Activated T-cell treated with anti-CD3 and anti-CD28 coated beads, Interleukin-2, amount 50 U/mL, for 48 hours (primary cell): ENCODE data around the gene IRX2.

ENCODE experiments used
- DNase-seq, 2 experiments: peaks; one replicate each; pipeline ENCODE4 v3.0.0-alpha.2; 2020

The IRX2 gene

DNA sequence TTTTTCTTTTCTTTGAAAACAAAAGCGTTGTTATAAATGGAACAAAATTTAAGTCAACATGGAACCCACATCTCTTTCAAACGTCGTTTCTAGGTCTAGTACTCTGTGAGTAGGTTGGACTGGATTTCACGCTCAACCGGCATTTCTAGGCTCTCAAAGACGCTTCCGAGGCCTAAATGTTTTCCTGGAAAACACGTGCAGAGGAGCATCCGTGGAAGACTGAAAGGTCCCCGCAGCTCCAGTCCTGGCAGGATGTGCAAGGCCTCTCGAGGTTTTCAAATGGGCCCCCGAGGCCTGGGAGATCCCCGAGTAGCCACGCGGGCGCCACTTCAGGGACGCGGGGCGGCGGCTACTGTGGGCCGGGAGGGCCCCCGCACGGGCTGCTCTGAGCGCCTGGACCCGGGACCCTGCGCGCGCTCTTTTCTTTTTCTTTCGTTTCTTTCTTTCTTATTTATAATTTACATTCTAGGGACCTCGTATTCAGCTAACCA lies 4.2 kb upstream of the IRX2 start:
- DNase-seq = peak in 1 of 2 experiments; percentile 19

DNA sequence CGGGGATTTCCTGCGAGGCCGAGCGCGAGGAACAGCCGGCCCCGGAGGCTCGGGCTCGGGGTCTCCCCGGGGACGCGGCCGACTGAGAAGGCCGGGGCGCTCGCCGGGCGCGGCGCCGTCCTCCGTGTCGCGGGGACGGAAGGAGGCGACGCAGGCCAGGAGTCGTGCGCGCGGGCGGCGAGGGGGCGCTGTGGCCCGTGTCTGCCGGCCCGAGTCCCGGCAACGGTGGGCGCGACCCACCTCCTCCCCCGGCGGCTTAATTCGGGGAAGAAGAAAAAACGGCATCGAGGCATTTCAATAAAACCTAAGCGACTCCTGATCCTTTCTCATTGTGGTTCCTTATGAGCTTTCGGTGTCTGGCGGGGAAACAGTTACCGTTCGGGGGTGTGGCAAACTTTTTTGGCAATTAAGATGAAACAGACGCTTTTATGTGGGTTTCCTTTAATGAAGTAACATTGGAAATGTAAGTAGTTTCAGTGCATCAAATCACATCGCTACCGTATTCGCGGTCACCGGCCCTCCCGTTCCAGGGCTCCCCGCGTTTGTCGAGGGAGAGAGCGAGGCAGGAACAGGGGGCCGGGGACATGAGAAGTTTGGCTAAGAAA lies 3.7 kb upstream of the IRX2 start:
- DNase-seq = peak in 1 of 2 experiments; percentile 19

DNA sequence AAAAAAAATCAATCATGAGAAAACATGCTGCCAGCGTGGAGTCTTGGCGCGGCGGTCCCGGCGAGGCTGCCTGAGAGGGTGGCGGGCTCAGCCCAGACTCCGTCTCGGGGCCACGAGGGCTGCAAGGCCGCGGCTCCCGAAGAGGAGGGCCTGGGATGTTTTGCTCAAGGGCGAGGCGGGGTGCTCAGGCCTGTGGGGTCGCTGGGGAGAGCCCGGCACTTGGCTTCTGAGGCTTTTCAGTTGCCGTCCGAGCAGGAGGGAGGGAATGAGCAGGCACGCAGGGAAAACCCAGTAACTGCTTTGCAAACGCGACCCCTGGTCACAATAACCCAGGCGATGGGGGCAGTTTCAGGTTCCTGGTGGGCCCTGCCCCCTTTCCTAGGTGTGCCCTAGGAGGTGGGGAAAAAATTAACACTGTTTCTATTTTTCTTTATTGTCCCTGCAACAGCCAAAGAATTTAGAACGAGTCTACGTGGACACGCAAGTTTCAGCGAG lies 3.2 kb upstream of the IRX2 start:
- no peak for DNase-seq

DNA sequence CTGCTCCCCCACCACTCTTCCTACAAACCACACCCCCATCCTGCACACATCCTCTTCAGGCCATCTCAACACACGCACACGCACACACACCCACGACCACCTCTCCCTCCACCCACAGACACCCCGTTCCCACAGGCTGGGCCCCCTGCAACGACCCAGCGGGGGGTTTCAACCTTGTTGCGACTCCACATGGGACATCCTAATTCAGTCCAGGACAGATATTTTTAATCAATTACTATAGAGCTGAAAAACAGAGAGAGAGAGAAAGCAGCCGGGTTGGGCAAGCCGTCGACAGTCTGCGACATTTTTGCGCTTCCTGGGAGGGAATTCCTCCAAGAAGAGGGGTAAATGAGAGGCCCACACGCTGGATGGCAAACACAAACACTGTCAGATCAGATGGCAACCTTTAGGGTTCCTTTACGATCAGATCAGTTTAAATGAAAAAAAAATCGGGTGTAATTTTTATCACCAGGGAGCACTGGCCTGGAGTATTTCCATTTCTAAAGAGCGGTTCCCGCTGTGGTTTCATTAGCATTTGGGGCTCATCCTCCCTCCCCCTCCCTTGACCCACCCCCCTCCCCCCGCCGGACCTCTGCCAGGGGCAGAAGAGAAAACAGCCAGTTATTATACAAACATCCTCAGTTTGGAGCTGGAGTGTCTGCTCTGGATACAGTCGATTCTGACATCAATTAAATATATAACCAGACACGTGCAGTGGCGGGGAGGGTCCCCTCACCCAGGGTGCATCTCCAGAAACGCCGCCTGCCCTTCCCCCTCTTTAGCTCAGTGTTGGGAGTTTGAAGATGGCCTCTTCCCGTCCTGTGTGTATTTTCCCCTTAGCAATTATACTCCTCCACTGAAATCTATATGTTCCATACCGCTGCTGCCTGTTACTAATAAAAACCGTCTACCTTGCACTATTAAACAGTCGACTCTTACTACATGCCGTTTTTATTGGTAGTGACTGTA lies 2.3 kb upstream of the IRX2 start:
- DNase-seq = no peak

DNA sequence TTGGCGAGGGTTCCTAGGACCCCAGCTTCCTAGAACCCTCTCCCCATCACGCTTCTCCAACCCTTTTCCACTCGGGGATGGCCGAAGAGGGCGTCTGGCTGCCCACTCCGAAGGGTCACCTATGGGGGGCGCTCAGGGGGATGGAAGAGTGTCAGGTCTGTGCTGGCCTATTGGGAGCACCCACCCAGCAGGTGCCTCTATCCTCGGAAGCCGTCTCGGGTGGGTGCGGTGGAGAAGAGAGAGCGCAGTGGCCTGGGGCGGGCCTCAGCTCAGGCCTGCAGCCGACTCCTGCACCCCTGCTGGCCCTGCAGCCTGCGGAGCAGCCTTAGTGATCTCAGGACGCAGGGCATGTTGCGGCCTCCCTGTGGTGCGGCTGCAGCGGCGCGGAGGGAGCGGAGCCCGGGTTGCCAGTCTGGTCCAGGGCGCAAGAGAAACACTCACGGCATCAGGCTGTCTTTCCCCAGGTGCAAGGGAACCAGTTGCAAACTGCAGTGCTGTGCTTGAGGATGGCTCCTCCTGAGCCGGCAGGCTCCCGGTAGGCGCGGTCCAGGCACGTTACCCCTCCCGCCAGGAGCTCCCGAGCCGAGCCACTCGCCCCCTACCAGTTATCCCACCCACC lies 1.5 kb upstream of the IRX2 start:
- DNase-seq = peak in 1 of 2 experiments; percentile 21

DNA sequence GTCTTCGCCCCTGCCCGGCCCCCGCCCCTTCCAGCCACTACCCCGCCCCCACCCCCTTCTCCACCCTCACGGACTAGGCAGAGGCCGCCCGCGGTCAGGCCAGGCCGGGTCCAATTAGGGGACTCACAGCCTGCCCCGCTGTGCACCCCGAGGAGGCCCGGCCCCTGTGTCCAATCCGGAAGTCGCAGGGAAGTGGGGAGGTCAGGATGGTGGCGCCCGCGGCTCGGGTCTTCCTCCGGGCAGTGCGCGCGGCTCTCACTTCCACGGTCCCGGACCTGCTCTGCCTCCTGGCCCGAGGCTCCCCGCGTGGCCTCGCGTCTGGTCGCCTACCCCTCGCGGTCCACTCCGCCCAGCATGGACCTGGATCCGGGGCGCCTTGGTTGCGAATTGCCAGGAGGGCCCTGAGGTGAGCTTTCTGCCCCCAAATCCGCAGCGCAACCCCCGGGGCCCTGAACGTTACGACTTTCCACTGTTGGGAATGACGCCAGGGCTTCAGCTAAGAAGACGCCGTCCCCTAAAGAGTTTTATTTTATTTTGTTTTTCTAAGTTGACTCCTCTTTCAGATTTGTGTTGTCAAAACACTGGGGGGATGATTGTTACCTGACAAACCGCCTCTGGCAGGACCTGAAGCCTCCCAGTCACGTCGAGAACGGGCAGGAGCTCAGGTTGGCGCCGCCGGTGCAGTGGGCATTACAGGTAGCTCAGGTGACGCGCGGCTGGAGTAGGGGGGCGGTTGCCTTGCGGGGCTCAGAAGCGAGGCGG lies 763 bp upstream of the IRX2 start:
- peak in 1 of 2 experiments; percentile 19 for DNase-seq

DNA sequence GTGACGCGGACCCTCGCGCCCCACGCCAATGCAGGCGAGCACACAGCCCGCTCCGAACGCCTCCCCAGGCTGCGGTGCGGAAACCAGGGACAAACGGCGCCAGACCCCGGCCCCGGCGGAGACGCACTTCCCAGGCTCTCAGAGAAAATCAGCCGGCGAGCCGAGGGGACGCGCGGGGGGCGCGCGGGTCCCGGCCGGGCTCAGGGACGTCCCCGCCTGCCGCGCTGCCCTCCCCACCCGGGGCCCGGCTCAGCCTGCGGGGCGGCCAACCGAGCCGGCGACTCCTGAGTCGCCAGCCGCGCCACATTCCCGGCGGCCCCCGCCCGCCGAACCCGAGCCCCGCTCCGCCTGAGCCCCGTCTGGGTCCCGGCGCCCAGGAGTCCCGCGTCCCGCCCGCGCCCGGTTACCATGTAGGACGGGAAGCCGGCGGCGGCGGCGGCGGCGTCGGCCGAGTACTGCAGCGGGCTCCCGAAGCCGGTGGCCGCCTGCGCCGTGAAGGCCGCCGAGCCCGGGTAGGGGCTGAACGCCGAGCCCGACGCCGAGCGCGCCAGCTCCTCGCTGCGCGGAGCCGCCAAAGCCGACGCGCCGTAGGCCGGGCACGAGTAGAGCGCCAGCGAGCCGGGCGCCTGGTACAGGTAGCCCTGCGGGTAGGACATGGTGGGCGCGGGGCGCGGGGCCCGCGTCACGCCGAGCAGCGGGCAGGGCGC lies 566 bp downstream of the IRX2 start:
- peak in 1 of 2 experiments; percentile 25 for DNase-seq

DNA sequence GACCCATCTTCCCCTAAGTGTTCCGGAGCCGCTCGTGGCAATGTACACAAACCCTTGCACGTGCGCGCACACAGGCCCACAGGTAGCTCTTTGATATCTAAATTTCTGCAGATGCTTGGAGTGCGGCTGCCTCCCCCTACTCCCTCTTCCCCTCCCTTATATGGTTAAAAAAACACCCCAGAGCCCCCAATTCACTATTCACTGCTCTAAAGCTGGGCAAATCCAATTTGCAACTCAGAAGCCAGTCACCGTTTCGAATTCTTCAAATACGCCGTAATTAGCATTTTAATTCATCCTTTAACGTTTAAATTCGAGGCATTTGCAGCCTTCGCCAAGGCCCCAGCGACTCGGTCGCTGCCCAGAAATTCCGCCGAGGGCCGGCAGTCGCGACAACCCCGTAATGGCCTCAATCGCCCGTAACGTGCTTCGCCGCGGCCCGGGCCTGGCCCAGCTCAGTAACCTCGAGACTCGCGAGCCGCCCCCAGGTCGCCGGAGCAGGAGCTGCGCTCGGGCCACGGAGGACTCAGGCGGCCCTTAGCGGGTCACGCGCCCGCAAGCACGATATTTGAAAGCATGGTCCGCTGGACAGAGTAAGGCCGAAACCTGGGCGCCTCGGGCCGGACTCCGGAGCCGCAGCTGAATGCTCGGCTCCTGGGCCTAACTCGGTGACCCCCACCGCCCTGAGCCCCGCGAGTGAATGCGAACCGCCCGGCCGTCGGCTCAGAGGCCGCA lies 1.3 kb downstream of the IRX2 start:
- DNase-seq = peak in 1 of 2 experiments; percentile 30

DNA sequence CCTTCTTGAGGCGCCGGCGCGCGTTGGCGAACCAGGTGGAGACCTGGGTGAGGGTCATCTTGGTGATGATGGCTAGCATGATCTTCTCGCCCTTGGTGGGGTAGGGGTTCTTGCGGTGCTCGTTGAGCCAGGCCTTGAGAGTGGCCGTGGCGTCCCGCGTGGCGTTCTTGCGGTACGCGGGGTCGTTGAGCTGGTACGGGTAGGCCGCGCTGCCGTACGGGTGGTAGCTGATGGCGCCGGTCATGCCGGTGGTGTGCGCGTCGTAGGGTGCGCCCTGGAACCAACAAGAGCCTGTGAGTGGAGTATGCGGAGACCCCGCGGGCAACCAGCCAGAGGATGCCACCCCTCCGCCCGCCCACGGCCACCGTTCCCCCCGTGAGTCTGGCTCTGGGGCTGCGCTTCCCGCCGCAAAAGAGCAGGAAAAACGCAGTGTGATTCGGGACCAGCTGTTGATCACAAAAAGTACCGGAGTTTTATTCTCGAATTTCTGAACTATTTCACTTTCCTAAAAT lies 1.9 kb downstream of the IRX2 start:
- peak in 1 of 2 experiments; percentile 16 for DNase-seq

DNA sequence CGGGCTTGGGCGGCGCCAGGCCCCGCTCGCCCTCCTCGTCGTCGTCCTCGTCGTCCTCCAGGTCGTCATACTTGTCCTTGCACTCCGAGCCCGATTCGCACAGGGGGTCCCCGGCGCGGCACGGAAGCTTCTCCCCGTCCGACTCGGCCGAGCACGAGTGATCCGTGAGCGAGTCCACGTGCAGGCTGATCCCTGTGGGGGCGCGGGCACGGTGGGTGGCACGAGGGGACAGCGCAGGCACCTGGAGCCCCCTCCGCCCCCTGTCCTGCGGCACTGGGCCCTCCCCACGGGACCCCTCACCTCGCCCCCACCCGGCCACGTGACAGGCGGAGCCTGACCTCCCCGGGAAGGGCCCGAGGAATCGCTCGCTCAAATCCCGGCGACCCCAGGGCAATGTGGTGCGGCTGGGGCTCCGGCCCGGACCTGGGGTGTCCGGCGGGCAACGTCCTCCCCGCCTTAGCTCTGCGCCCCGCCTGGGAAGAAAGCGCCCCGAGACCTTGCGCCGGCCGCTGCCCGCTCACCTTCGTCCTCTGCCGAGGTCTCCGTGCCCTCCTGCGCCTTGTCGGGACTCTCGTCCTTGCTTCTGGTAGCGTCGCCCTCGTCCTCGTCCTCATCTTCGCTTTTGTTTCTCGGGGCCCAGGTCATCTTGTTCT lies 2.5 kb downstream of the IRX2 start:
- no peak for DNase-seq

DNA sequence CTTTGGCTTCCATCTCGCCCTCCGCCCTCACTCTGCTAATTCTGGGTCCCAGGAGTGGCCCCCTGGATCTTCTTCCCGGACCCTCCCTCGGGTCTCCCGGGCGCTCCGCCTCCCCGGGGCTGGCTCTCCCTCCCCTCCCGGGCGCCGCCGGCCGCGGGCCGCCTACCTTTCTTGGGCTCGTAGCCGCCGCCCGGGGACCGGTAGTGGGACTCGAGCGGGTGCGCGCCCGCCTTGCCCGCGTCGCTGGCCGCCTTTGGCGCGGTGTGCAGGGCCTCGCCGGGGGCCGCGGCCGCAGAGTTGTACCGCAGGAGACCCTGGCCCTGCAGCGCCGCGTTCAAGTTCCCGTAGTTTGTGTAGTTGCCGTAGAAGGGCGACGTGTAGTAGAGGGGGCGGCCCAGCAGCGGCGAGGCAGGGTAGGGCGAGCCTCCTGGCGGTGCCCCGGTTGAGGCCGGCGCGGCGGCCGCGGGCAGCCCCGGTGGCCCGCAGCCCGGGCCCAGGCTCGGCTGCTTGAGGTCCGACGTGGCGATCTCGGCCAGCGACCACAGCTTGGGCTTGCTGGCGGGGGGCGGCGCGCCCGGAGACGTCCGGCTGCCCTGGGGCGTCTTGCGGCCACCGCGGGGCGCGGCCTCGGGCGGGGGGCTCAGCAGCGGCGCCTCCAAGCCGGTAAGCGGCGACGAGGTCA lies 3.2 kb downstream of the IRX2 start:
- DNase-seq = no peak

DNA sequence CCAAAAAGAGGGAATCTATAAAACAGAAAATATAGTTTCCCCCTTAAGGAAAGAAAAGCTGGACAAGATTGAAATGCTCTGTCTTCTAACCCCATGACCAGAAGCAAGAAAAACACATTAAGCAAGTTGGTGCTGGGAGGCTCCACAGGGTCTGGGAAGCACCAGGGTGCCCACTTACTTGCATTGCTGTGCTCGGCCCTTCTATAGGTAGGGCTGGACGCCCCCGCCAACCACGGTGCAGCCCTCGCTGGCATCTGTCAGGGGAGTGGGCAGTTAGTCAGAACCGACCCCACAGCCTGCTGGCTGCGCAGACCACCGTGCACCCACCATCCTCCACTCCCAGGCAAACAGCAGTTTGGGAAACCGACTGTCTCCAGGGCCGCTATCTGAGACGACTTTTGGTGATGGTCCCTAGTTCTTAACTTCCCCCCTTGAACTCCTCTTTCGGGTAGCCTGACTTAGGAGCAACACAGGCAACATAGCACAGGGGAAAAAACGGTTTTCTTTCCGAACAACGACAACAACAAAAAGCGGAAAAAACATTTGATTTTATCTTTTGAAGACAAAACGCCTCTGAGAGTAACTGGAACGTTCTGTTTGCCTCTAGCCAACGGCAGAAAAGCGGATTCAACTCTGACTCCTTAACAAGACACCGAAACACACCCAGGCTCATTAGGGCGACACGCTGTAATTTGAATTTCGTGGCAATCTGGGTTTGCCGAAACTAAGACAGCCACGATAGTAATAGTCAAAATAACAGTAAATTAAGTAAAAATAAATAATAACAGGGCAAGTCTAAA lies 3.9 kb downstream of the IRX2 start:
- no peak for DNase-seq

DNA sequence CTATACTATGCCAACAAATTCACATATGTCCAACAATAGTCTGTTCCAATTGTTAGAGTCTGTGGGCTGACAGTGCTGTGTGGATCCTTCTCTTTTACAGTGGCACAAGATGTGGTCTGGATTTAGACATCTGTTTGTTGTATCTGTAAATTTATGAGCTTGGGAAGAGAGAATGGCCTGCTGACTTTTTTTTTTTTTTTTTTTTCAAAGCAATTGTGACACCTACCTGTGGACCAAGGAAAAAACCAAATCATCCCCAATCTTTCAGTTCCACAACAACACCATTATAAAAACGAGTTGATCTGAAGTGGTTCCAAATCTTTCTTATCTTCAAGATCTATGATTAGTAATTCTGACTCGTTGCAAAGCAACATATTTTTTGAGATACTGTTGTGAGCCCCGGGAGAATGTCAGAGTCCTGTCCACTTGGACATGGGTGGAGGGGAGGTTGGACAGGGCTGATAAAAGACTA lies 4.9 kb downstream of the IRX2 start:
- DNase-seq = no peak

DNA sequence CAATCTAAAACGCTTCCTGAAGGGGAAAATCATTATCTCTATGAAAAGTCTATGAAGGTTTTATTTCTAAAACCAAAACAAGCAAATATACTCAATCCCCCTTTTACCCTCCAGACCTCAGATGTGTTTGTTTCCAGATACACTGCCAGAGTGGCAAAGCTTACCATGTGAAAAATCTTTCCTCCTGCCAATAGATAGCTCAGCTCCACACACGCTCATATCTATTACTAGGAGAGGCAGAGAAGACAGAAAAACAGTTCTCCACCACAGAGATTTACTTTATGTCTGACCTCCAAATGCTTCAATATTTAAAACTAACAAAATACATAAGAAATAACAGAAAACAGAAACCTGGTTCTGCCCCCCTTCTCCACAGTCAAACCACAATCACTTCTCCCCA lies 7.0 kb downstream of the IRX2 start:
- DNase-seq = no peak

DNA sequence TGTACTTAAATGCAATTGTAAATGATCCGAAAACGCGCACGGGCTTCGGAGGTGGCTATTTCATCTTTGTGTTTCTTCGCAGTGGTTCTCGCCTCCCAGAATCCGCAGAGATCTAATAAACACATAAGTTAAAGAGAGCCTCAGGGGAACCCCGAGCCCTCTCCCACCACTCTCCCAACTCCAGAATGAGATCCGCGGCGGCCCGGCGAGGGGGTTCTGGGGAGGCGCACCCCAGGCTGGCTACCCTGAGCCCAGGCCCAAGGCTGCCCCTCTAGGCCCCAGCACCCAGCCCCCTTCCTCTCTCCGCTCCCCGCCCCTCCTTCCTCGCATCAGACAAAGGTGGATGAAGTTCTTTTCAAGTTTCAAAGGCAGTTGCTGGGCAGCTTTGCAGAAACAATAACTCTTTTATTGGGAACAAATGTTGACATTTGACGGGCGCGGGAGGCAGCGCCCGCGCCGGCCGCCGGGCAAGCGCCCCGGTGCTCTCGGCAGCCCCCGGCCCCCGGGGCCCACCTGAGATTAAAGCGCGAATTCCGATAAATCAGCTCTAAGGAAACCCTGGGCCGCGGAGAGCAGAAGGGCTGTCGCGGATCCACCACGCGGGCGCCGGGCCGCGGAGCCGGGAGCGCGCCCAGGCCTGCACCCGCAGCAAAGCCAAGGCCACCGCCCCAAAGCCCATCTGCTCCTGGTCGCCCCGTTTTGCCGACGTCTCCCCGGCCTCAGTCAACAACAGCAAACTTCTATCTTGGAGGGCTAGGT lies 8.4 kb downstream of the IRX2 start:
- DNase-seq = no peak

DNA sequence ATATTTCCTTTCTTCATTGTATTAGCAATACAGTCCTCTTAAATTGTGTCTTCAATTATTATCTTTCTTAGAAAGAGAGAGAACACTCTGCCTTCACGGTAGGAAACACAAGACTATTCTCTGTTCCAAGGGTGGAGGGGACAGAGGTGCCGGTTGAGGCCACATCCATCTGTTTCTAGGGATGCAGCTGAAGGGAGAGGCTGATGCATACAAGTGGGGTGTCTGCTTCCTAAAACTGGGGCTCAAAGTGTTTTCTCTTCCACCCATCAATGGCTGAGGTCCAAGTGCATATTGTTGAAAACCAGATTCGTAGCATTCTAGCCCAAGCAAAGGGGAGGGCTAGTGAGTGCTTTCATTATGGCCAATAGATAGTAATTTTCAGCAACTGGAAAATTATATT lies 9.5 kb downstream of the IRX2 start:
- DNase-seq = no peak

DNA sequence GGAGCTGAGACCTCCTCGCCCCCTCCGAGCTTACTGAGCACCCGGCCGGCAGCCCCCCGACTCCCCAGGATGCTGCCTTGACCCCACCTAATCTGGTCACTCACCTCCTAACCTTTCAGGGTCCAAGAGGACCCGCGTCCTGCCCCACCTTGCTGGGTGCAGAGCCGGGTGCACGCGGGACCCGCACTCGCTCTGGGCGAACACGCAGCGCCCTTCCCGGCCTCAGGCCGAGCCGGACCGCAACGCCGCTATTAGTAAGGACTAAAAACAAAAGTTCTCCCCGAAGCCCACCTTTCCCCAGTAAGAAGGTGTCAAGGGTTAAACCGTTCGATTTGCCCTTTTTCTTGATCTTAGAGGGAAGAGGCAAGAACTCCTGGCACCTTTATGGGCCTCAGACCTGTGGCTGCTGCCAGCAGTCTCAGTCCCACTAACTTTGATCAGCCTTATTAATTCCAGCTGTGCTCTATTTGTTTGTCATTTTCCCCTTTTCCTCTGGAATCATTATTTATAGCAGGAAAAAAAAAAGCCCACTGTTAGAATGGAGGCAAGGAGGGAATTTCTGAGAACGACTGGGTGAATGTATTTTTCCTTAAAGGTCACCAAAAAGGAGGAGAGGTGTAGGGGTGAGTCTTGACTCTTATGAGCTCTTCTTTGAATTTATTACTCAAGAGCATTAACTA lies 10.5 kb downstream of the IRX2 start:
- DNase-seq = no peak
